HG02588 (cell line): ENCODE data around the gene THOC1.

Source experiments
- ATAC-seq: cut with Tn5 transposase; IDR thresholded peaks from one replicate; pipeline ENCODE4 v1.9.1; 2021; ENCODE audit warnings: mild to moderate bottlenecking, moderate library complexity; ENCODE audit not compliant: unreplicated experiment

Gene THOC1

DNA sequence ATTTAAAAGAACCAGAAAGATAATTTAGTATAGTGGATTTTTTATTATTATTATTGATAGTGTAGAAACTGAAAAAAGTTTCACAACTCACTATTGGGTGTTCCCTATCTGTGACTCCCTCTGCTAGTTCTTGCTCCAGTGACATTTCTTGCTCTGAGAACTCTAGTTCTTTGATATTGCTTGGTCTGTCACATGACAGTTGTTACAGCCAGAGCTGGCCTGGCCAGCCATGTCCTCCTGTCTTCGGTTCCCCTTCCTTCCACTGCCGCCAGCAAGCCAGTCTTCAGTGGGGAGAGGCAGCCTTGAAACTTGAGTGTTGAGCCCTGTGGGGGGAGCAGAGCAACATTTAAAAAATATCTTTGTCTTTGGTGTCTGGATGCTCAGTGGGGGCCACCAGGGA lies 7.6 kb upstream of the THOC1 start:
- no peak for ATAC-seq

- no peak for ATAC-seq
Observed at GRCh38 chr18:274313-274712, 6.5 kb upstream of the THOC1 start.

- ATAC-seq = no peak
Observed at GRCh38 chr18:273525-273924, 5.7 kb upstream of the THOC1 start.

GRCh38 chr18:272650-273049 lies 4.8 kb upstream of the THOC1 start:
- no peak for ATAC-seq

- no peak for ATAC-seq
Observed at GRCh38 chr18:269480-270095, 1.7 kb upstream of the THOC1 start.

- no peak for ATAC-seq
Observed at GRCh38 chr18:267380-267687, 513 bp downstream of the THOC1 start.

DNA sequence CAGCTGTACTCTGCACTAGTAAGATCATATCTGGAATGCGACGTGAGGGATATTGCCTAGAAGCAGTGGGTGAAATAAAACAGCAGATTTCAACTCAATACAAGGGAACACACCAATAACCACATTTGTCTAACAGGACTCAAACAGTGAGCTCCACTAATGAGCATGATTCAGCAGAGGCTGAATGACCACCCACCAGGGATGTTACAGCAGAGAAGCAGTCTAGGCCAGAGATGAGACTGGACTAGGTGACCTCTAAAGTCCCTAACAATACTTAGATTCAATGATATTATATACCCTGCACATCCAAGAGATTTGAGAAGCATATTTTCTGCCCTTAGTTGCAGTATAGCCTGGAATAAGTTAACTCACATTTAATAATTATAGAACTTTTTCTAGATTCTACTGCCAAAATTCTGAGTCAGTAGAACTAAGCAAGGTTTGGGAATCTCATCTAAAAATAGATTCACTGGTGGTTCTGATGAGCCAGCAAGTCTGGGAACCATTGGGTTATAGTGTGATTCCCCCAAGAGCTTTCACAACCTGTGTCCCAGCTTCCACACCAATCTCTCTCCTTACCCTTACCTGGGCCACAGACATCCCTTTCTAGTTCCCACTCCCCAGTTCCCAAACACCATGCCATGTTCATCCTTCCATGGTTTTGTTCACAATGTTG lies 6.3 kb downstream of the THOC1 start:
- no peak for ATAC-seq

GRCh38 chr18:260547-260946 lies 7.3 kb downstream of the THOC1 start:
- no peak for ATAC-seq

- no peak for ATAC-seq
Observed at GRCh38 chr18:255171-255570, 12.7 kb downstream of the THOC1 start.

DNA sequence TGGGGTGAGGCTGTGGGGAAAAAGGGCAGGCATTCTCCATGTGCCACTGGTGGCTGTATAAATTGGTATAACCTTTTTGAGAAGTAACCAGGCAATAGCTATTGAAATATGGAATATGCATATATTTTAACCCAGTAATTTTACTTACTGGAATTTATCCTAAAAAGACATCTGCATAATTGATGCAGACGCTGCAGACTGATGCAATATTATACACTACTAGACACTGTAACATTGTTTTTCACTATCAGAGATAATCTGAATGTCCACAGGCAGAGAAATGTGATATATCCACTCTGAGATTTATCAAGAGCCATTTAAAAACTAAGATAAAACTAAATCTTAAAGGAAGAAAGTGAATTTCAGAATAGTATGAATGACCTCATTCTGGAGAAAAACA lies 14.7 kb downstream of the THOC1 start:
- ATAC-seq = no peak

GRCh38 chr18:251572-251971 lies 16.3 kb downstream of the THOC1 start:
- ATAC-seq = no peak

- ATAC-seq = no peak
Observed at GRCh38 chr18:250685-251084, 17.2 kb downstream of the THOC1 start.

DNA sequence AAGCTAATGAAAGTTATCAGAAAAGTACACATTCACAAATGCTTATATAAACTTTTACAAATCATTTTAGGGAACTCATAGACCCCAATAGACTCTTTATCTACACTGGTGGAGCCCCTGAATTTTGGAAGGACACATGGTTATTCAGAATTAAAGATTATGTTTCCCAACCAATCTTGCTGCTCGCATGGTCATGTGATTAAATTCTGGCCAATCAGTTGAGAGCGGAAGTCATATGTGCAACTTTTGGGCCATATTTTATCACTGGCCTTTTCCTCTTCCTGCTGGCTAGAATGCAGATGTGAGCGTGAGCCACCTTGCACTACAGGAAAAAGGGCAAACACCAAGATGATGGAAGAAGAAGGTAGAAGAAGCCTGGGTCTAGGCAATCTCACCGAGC lies 19.8 kb downstream of the THOC1 start:
- no peak for ATAC-seq

GRCh38 chr18:245282-245847 lies 22.5 kb downstream of the THOC1 start:
- no peak for ATAC-seq

GRCh38 chr18:240175-240574 lies 27.7 kb downstream of the THOC1 start:
- no peak for ATAC-seq

DNA sequence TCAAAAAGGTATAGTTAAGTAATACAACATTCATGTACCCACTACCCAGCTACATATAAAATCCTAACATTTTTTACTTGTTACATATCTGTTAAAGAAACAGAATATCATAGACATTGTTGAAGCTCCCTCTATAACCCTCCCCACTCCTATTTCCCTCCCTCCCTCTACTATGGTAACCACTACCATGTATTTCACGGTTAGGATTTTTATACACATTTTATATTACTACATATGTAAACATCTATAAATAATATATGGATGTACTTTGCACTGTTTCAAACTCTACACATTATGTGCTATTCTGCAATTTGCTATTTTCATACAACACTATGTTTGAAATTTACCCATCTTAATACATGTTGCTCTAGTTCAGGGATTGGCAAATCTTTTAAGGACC lies 36.3 kb downstream of the THOC1 start:
- ATAC-seq = no peak

GRCh38 chr18:228586-228985 lies 39.3 kb downstream of the THOC1 start:
- no peak for ATAC-seq

- no peak for ATAC-seq
Observed at GRCh38 chr18:227902-228301, 39.9 kb downstream of the THOC1 start.

DNA sequence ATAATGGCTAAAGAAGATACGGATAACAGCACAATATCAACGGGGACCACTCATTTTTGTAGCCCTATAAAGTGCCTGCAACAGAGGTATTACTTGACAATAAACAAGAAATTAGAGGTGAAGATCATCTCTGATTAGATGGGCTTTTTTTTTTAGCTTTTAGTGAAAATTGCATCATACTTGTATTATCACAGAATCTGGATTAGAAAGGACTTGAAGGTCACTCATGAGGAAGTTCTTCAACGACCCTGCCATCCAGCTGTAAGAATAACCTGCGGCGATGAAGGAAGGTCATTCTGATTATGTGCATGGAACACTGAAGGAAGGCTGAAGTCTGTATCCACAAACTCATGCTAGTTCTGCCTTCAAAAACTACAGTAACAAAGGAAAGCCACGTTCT lies 40.5 kb downstream of the THOC1 start:
- no peak for ATAC-seq

DNA sequence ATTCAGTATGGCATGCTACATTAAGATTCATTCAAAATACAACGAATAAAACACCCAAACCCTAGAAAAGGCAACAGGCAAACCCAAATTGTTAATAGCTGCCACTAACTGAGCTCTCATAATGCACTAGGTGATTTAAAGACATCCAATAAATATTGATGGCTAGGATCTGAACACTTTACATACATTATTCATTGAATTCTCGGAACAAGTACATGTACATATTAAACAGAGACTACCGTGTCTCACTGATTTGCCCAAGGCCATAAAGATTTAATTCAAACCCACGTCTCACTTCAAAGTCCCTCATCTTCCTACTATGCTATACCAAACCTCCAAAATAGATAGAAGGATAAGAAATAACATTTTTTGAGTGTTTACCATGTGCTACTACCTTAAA lies 42.1 kb downstream of the THOC1 start:
- ATAC-seq = no peak

GRCh38 chr18:220708-221107 lies 47.1 kb downstream of the THOC1 start:
- ATAC-seq = no peak

DNA sequence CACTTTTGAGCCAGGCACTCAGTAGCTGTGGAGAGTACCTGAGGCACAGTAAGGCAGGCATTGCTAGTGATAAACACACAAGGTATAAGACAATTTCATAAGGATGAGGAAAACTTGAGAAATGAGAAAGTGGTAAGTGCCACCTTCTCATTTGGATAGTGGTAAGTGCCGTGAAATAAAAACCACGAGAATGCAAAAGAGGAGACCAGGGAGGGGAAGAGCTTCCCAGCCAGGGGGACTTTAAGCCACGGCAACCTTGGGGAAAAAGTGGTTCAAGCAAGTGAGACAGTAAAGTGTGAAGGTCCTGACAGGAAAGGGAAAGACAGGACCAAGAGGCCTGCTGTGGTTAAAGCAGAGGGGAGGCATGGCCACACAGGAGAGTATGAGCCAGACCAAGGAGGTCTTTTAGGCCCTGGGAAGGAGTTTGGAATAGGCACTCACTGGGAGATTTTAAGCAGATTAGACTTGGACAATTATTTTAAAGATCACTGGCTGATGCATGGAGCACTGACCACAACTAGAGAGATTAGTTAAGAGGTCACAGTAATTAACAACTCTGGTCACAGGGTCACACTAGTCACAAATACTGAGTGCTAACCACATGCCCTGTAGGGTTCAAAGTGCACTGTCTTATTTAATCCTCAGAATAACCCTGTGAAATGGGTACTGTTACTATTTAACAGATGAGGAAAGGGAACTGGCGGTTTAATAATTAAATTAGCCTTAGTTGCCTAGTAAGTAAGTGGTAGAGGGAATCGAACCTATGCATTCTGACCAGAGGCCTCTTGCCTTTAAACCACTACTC lies 50.1 kb downstream of the THOC1 start:
- ATAC-seq = no peak
